Skin epidermis (tissue), 12 donors: ENCODE data around the gene TCEA2.

Experiments used
- H3K27ac ChIP-seq, 21 experiments: fragments of 200-600 bp; sonication (generic) in 11 of 21; one replicate each; pipeline ENCODE4 v1.5.0; 2020; ENCODE audit warnings: mild to moderate bottlenecking in 3 of 21, inconsistent platforms in 2 of 21, moderate library complexity in 2 of 21
- H3K4me3 ChIP-seq, 7 experiments: fragments of 200-600 bp; sonication (generic) in 2 of 7; one replicate each; pipeline ENCODE4 v1.5.0; 2020; ENCODE audit warnings: inconsistent platforms in 2 of 7, mild to moderate bottlenecking in 2 of 7, moderate library complexity in 1 of 7

Gene TCEA2

DNA sequence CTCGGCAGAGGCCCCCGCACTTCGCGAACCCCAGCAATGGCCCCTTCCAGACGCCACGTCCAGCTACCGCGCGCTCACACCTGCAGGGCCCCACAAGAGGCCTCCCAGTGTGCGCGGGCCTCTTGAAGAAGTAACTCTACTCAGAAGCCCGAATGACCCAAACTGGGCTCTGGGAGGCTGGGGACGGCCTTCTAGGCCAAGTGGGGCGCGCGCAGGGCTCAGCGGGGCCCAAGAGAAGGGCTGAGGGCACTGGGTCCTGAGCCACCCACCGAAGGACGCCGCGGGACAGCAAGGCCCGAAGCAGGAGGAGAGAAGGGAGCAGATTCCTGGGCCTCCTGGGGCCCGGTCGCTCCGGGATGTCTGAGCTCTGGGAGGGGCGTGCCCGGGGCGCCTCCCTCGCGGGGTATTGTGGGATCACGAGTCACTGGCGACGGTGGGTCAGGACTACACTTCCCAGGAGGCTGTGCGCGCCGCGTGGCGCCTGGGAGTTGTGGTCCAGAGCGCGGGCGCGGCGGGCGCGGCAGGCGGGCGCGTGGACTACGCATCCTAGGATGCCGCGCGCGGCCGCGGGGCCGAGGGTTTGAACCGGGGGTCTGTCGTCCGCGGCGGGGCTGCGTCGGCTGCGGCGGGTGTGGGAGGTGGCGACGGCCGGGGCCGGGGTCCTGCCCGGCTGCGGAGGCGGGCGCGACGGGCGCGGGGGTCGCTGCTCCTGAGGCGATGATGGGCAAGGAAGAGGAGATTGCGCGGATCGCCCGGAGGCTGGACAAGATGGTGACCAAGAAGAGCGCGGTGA, at the start of gene TCEA2:
TSS of gene TCEA2 (plus strand) at position 603 of the 793 bp plus-strand sequence. CDS start at position 718, 115 bp downstream.
- peak within 1 kb of the TSS; percentile 45 to 95 (median 87) for H3K27ac ChIP-seq
- H3K4me3 ChIP-seq, result peak within 1 kb of the TSS; percentile 61 to 96 (median 89)

DNA sequence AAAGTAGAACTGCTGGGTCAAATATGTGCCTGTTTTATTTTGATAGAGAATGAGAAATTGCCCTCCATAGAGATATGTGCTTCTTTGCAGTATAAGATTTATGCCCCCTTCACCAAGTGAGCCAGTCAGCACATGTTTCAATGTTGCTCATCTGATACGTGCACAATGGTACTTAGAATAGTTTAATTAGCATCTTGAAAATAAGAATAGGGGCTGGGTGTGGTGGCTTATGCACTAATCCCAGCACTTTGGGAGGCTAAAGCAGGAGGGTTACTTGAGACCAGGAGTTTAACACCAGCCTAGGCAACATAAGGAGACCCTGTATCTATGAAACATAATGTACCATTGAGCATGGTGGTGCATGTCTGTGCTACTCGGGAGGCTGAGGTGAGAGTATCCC, 47.4 kb upstream of the TCEA2 start:
- Histone ChIP-seq H3K4me3 (no peak overlapping the region), H3K27ac (no peak overlapping the region)

DNA sequence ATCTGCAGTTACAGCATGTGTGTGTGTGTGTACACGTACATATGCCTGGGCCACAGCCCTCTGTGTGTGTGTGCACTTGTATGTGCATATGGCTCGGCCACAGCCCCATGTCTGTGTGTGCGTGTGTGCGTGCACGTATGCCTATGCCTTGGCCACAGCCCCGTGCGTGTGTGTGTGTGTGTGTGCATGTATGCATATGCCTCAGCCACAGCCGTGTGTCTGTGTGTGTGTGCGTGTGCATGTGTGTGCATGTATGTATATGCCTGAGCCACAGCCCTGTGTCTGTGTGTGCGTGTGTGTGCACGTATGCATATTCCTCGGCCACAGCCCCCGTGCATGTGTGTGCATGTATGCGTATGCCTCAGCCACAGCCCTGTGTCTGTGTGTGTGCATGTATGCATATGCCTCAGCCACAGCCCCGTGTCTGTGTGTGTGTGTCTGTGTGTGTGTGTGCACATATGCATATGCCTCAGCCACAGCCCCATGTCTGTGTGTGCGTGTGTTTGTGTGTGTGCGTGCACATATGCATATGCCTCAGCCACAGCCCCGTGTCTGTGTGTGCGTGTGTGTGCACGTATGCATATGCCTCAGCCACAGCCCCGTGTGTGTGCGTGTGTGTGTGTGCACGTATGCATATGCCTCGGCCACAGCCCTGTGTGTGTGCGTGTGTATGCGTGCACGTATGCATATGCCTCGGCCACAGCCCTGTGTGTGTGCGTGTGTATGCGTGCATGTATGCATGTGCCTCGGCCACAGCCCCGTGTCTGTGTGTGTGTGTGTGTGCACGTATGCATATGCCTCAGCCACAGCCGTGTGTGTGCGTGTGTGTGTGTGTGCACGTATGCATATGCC, 41.6 kb upstream of the TCEA2 start:
- H3K27ac ChIP-seq, result no peak overlapping the region
- no peak overlapping the region for H3K4me3 ChIP-seq

DNA sequence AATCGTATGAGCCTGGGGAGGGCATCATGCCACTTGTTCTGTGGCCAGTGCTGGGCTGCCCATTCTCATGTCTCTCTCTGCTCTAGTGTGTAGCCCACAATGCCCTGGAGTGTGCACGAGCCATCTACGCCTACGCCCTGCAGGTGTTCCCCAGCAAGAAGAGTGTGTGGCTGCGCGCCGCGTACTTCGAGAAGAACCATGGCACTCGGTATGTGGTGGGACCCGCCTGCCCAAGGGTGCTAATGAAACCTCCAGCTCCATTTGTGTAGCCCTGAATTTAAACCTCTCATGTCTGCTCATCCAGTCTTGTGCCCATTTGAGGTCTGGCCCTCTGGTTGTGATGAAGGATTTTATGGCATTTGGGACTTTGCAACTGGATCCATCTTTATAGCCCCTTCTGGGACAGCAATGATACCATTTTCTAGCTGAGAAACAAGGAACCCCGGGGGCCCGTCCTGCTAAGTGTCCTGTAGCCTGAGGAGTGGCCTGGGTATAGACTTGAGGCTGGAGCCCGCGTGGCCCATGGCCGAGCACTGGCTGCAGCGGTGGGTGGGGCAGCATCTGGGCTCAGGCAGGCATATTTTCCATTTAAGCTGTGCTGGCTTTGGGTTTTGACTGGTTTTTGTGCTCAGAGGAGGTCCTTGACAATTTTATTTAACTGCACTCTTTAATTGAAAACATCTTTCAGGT, 40.2 kb upstream of the TCEA2 start:
- Histone ChIP-seq H3K27ac (no peak overlapping the region), H3K4me3 (no peak overlapping the region)

DNA sequence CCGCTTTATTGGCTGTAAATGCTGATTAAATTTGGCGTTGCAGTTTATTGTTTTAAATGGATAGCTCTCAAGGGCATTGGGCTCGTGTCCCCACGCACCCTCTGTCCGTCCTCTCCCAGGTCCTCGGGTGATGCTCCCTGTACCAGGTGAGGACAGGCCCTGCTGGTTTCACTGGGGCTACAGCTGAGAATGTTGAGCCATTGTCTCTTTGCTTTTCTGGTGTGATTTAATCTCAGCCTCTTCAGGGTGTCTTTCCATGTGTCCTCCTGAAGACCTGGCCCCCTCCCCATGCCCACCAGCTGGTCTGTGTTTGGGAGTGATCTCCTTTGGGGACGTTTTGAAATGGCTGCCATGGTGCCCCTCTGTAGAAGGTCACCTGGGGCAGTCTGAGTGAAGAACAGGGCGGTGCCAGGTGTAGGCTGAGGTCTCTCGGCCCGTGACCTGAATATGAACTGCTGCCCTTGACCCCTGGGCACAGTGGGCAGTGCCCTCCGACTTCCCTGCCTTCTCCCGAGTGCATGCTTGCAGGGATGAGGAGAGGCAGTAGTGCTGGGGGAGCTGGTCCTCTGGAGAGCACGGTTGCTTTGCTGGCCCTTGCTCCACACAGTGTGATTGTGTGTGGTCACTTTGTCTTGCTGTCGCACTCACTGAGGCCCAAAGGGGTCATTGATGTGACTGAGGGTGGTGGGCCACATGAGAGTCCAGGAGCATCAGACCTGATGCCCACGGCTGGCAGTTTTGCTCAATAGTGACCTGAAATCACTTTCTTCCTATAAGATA, 39.4 kb upstream of the TCEA2 start:
- H3K4me3 ChIP-seq, result no peak overlapping the region

DNA sequence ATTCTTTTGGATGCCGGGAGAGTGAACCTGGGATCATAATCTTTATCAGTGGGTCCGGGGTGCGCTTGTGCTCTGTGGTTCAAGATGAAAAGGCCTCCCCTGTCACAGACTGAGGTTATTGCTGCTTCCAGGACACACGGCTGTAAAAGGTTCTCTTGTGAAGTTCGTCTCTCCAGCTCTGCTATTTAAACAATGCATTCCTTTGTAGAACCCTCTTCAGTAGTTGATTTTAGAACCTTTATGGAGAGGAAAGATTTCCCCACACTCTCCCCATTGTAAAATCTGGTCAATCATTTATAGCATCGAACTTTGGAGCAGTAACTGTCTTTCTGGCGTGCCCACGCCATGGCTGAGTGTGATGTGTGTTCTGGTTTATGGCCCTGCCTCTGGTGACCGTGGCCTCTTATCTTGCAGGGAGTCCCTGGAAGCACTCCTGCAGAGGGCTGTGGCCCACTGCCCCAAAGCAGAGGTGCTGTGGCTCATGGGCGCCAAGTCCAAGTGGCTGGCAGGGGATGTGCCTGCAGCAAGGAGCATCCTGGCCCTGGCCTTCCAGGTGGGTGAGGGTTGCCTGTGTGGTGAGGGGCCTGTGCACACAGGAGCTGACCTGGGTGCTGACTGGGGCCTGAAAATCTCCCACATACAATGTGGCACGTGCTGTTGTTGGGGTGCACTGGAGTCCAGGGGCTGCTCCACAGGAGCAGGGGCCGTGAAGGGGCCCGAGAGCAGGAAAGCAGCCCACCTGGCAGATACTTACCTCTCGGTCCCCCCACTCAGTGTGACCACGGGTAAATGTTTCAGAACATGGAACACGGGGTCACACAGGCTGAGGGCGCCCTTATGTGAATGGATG, 38.6 kb upstream of the TCEA2 start:
- Histone ChIP-seq H3K4me3 (no peak overlapping the region), H3K27ac (no peak overlapping the region)

More for the DNA sequence above, 39.4 kb upstream of the TCEA2 start:
- H3K27ac ChIP-seq, result no peak overlapping the region

DNA sequence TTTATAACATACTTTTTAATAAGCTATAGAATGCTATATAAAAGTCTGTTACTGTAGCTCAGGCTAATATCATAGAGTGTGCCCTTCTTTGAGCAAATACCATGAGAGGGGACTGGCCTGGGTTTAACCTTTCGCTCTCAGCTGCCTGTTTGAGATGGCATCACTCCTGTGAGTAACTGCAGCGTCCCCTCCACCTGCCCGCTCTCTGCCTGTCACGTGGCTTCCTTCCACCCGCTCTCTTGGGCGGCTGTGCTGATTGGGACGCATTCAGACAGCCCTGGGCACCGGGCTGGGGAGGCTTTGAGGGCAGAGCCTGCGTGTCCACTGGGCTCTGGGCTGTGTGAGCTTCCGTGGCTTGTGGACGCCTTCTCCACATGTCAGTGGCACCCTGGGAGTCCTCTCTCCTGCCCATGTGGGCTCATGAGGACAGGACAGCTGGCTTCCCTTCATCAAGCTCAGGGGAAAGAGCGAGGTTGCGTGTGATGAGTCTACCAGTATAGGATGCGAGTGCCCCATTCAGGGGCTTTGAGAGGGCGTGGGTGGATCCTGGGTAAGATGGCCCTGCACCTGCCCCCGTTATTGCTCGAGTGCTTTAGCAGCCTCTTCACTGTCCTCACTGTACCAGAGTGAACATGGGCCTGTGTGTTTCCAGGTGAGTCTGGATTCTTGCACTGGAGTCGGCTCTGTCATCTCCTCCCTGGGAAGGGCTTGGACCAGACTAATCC, 37.7 kb upstream of the TCEA2 start:
- H3K27ac ChIP-seq, result no peak overlapping the region

DNA sequence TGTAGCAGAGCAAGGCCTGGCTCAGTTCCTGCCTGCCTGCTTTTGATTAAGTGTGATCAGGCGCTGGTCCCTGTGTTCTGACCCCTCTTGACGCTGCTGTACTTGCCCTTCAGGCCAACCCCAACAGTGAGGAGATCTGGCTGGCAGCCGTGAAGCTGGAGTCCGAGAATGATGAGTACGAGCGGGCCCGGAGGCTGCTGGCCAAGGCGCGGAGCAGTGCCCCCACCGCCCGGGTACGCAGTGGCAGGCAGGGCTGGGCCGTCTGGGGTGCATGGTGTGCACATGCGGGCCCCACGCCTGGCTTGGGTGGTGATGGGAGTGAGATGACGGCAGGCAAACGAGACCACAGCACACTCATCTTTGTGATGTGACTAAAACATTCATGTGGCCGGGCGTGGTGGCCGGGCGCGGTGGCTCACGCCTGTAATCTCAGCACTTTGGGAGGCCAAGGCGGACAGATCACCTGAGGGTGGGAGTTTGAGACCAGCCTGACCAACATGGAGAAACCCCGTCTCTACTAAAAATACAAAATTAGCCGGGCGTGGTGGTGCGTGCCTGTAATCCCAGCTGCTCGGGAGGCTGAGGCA, 37.1 kb upstream of the TCEA2 start:
- H3K4me3 ChIP-seq, result no peak overlapping the region
- H3K27ac ChIP-seq, result no peak overlapping the region

More for the DNA sequence above, 37.7 kb upstream of the TCEA2 start:
- no peak overlapping the region for H3K4me3 ChIP-seq

DNA sequence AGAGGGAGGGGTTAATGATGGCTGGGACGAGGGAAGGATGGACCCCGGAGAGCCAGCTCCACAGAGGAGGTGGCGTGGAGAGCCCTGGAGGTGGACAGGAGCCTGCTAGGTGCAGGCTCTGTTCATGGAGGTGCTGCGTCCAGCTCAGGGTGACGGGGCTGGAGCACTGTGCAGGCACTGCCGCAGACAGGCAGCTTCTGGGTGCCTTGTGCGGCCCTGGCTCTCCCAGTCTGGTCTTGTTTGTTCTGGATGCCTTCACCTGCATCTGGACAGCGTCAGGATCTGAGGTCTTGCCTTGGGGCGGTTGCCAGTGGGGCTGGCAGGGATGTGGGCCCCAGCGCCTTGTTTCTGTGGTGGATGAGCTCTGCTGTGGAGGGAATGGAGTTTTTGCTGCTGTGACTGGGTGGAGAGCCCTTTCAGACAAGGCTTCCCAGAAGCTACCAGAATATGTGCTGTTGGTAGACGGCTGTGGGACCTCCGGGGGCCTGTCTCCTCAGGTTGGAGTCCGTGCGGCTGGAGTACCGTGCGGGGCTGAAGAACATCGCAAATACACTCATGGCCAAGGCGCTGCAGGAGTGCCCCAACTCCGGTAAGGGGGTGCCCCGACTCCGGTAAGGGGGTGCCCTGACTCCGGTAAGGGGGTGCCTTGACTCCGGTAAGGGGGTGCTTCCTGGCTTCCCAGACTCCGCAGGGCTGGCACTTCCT, 34.9 kb upstream of the TCEA2 start:
- H3K4me3 ChIP-seq, result no peak overlapping the region
- H3K27ac ChIP-seq, result no peak overlapping the region

DNA sequence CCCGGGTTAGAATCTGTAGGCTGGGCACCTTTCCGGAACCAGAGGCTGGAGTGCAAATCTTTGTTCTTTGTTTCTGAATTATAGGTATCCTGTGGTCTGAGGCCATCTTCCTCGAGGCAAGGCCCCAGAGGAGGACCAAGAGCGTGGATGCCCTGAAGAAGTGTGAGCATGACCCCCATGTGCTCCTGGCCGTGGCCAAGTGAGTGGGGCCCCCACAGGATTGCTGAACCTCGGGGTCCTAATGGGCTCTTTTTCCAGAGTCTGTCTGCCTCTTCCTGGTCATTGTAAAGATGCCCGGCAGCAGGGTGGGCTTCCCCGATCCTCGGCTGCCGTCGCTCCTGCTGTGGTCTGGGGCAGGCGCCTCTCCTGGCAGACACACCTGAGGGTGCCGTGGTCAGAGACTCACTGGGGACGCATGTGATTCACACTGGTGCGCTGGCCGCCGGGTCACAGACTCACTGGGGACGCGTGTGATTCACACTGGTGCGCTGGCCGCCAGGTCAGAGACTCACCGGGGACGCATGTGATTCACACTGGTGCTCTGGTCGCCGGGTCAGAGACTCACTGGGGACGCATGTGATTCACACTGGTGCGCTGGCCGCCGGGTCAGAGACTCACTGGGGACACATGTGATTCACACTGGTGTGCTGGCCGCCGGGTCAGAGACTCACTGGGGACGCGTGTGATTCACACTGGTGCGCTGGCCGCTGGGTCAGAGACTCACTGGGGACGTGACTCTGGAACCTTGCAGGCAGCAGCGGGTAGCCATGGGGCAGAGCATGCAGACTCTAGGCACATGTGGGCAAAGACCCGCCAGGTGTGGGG, 33.5 kb upstream of the TCEA2 start:
- H3K27ac ChIP-seq, result no peak overlapping the region

DNA sequence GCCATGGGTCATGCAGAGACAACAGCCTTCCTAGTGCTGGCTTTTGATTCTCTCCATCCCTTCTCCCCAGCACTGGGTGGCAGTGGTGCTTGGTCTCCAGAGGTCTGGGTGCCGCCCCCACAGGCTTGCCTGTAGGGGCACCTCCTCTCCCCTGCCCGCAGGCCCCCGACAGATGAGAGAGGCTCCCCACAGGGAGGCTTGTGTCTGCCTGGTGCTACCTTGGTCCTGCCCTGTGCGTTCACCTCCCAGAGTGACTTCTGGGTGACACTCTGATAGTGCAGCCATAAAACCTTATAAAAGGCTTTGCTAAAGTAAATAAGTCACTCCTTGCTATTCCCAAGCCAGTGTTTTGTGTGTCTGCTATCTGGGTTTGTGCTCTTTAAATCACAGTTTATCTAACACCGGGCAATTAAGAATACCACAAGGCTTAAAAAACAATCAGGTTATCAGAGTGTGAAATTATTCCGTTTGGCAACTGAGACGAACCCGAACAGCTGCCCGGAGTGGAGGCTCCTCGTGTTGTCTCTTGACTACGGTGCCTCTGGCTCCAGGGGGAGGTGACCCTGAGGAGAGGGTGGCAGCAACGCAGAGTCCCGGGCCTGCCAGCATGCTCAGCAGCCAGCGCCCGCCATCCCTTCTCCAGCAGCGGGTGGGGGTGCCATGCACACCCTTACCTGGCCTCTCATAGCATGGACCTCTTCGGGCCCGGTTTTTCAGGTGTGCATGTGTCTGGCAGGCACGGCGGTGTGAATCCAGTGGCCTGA, 32.4 kb upstream of the TCEA2 start:
- H3K27ac ChIP-seq, result no peak overlapping the region
- no peak overlapping the region for H3K4me3 ChIP-seq

More for the DNA sequence above, 33.5 kb upstream of the TCEA2 start:
- H3K4me3 ChIP-seq, result no peak overlapping the region

DNA sequence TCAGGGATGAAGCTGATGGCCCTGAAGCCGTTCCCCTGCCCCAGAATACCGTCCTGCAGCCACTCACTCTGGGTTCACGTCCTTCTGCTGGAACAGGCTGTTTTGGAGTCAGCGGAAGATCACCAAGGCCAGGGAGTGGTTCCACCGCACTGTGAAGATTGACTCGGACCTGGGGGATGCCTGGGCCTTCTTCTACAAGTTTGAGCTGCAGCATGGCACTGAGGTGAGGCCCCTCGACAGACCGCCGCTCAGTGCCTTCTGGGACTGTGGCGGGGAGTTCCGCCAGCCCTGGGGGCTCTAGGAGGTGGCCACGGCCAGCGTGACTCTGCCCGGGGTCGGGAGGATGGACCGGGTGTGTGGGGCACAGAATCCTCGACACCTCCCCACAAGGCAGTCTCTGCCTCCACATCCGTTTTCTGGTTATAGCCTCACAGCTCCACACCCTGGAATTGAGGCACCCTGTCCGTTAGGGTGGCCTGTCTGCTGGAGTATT, 31.1 kb upstream of the TCEA2 start:
- H3K4me3 ChIP-seq, result no peak overlapping the region
- no peak overlapping the region for H3K27ac ChIP-seq

DNA sequence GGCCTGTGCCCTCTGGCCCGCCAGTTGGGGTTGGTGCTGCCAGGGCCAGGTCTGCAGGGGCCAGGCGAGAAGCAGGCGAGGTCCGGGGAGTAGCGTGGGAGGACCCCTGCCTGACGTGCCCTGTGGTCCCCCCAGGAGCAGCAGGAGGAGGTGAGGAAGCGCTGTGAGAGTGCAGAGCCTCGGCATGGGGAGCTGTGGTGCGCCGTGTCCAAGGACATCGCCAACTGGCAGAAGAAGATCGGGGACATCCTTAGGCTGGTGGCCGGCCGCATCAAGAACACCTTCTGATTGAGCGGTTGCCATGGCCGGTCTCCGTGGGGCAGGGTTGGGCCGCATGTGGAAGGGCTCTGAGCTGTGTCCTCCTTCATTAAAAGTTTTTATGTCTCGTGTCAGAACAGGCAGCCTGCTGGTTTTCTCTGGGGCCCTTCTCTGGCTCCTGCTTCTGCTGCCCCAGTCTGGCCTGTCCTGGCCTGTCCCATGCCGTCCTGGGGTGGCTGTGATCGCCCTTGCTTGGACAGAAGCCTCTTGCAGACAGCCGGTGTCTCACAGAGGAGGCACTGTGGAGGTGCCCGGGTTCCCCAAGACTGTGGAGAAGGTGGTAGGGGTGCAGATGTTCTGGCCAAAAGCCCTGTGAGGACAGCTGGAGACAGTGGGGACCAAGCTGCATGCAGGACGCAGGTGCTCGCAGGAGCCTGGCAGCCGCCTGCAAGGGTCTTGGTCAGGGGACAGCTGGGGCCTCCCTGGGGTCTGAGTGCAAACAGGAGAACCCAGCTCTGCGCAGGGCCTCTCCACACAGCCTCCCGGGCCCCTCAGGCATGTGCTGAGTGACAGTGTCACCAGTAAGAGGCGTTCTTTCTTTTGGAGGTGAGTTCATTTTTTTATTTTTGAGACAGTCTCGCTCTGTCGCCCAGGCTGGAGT, 30.0 kb upstream of the TCEA2 start:
- H3K27ac ChIP-seq, result no peak overlapping the region
- H3K4me3 ChIP-seq, result no peak overlapping the region

DNA sequence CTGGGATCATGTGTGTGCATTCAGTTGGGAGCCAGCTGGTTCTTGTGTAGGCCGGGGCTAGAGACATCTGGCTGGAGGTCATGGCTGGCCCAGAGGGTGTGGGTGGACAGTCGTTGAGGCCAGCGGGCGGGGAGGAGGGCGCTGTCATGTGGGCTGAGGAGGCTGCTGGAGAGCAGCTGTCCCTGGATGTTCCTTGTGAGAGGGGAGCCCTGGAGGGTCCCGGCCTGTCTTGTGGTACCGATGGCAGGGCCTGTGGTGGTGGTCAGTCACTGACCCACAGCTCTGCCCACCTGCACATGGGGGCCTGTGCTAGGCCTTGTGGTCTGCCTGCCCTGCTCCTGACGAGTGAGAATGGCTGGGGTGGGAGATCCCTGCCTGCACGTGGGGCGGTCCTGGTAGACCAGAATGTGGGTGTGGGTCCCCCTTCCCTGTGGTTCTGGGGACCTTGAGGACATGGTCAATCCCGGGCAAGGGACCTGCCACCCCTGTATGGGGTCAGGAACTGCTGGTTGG, 29.0 kb upstream of the TCEA2 start:
- Histone ChIP-seq H3K27ac (peak overlapping the region in 6 of 21 experiments; percentile 19 to 85 (median 23)), H3K4me3 (no peak overlapping the region)
